ENCODE results near the gene KCNAB2.

DNA sequence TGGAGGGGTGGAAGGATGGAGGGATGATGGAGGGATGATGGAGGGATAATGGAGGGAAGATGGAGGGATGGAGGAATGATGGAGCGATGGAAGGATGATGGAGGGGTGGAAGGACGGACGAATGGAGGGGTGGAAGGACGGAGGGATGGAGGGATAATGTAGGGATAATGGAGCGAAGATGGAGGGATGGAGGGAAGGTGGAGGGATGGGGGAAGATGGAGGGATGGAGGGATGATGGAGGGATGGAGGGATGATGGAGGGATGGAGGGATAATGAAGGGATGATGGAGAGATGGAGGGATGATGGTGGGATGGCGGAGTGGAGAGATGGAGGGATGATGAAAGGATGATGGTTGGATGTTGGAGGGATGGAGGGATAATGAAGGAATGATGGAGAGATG, 61.3 kb downstream of the KCNAB2 start:
- no peak for TF ChIP-seq CTCF (IDR thresholded peaks at IDR 0.05; ENCODE audit: low read depth, low read length, missing input control)
- TF ChIP-seq HNF4G (IDR thresholded peaks at IDR 0.05): no peak

Data from liver (tissue), 3 donors.